A673 (cell line): ENCODE data around the gene MEGF8.

Experiments
- CTCF ChIP-seq: fragments of 300-800, 200-600 bp; sonication (generic); conservative IDR thresholded peaks from 2 replicates; pipeline ENCODE4 v1.5.1; 2017; ENCODE audit warnings: low read depth, mild to moderate bottlenecking, antibody characterized with exemption, low read length, moderate library complexity, mixed read lengths
- EZH2 ChIP-seq: fragments of 200-600 bp; sonication (generic); IDR thresholded peaks from 2 replicates; pipeline ENCODE4 v1.6.1; 2017; ENCODE audit warnings: borderline replicate concordance, low read depth, mild to moderate bottlenecking, mixed read lengths, antibody characterized with exemption, low read length; ENCODE audit not compliant: poor library complexity, severe bottlenecking

DNA sequence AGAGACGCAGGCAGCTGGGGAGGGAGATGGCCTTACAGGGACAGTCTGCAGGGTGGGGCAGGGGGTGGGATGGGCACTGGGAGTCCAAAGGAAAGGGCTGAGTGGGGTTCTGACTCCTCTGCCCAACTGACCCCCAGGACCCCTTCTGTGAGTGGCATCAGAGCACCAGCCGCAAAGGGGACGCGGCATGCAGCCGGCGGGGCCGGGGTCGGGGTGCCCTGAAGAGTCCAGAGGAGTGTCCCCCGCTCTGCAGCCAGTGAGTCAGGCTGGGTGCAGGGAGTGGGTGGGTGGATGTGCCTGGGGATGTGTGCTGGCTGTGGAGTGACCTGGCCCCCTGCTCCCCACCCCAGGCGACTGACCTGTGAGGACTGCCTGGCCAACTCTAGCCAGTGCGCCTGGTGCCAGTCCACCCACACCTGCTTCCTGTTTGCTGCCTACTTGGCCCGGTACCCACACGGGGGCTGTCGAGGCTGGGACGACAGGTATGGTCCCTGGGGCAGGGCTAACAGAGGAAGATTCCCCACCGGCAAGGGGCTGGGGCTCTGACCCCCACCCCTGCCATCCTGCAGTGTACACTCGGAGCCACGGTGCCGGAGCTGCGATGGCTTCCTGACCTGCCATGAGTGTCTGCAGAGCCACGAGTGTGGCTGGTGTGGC, 25.8 kb downstream of the MEGF8 start:
- TF ChIP-seq CTCF (no peak), EZH2 (no peak)
